HG03064 (cell line): ENCODE measurements around the gene CRIP3.
"Not testable (repeated sequence)": the region's sequence is repeated elsewhere in the genome, so short reads cannot be mapped to it uniquely, and the experiment has no call there.

ENCODE experiments used
- ATAC-seq: cut with Tn5 transposase; IDR thresholded peaks from one replicate; pipeline ENCODE4 v1.9.1; 2021; ENCODE audit warnings: low read depth; ENCODE audit not compliant: unreplicated experiment

Gene CRIP3

GRCh38 chr6:43307451-43308100 is 1.1 kb downstream of the CRIP3 start:
- no peak for ATAC-seq

- no peak for ATAC-seq
Measured at GRCh38 chr6:43306086-43306485, 2.5 kb downstream of the CRIP3 start.

- no peak for ATAC-seq
Measured at GRCh38 chr6:43304882-43305281, 3.7 kb downstream of the CRIP3 start.

GRCh38 chr6:43304361-43304760 is 4.3 kb downstream of the CRIP3 start:
- ATAC-seq, result no peak

DNA sequence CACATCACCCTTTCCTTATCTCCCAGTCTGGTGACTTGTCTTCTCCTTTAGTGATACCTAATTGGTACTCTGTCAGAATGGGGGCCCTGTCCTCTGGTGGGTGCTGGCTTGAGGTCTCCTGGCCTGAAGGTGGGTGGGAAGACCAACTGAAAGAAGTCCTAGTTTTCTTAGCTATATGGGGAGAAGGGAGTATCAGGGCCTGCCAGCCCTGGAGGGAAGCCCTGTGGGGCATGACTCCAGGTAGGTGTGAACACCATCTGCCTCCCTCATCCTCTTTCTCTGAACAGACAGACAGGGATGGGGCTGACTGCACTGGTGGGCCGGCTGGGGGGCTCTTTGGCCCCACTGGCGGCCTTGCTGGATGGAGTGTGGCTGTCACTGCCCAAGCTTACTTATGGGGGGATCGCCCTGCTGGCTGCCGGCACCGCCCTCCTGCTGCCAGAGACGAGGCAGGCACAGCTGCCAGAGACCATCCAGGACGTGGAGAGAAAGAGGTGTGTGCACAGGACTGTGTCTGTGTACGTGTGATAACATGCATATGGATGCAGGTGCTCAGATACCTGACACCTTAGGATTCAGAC is 4.8 kb downstream of the CRIP3 start:
- no peak for ATAC-seq

- ATAC-seq, result not testable (repeated sequence)
Measured at GRCh38 chr6:43303006-43303405, 5.6 kb downstream of the CRIP3 start.

- no peak for ATAC-seq
Measured at GRCh38 chr6:43302126-43302525, 6.5 kb downstream of the CRIP3 start.

DNA sequence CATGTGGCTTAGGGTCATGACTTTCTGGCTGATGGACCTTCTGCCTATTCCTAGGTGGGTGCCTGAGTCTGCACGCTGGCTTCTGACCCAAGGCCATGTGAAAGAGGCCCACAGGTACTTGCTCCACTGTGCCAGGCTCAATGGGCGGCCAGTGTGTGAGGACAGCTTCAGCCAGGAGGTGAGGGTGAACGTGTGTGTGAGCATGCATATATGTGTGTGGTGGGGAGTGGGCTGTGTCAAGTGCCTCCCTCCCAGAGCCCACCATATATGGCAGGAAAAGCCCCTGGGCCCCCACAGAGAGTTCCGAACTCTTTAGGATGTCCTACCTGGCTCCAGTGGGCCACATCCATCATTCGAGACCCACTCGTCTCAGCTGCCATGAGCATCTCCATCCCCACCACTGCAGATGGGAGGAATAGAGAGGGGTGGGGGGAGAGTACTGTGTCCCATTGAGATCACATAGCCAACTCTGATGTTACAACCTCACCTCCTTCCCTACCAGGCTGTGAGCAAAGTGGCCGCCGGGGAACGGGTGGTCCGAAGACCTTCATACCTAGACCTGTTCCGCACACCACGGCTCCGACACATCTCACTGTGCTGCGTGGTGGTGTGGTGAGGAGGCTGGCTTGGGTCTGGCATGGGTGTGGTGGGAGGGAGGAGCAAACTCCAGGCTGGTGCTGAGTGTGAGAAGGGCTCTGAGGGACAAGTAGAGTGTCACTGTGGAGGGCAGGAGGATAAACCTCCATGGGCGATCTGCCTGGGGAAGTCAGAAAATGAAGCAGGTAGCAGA is 7.3 kb downstream of the CRIP3 start:
- ATAC-seq, result no peak

DNA sequence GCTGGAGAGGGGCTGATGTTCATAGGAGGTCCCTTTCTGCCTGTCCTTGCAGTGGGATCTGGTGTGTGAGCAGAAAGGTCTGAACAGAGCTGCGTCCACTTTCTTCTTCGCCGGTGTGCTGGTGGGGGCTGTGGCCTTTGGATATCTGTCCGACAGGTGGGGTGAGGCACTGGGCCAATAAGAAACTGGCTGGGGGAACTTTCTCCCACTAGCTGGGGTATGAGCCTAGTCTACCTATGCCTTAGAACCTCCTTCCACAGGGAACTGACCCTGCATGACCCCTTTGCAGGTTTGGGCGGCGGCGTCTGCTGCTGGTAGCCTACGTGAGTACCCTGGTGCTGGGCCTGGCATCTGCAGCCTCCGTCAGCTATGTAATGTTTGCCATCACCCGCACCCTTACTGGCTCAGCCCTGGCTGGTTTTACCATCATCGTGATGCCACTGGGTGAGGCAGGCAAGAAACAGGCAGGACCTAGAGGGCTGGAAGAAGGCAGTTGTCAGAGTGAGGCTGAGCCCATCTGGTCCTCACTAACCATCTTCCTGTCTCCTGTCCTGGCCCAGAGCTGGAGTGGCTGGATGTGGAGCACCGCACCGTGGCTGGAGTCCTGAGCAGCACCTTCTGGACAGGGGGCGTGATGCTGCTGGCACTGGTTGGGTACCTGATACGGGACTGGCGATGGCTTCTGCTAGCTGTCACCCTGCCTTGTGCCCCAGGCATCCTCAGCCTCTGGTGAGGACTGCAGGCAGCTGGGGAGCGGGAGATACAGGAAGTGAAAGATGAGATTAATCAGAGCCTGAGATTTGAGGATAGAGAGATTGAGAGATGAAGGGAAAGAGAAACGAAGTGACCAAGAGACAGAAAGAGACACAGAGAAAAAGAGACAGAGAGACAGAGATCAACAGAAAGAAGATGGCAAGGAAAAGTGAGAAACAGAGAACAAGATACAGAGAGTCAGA is 9.0 kb downstream of the CRIP3 start:
- no peak for ATAC-seq

GRCh38 chr6:43298565-43299337 is 9.9 kb downstream of the CRIP3 start:
- ATAC-seq, result no peak

DNA sequence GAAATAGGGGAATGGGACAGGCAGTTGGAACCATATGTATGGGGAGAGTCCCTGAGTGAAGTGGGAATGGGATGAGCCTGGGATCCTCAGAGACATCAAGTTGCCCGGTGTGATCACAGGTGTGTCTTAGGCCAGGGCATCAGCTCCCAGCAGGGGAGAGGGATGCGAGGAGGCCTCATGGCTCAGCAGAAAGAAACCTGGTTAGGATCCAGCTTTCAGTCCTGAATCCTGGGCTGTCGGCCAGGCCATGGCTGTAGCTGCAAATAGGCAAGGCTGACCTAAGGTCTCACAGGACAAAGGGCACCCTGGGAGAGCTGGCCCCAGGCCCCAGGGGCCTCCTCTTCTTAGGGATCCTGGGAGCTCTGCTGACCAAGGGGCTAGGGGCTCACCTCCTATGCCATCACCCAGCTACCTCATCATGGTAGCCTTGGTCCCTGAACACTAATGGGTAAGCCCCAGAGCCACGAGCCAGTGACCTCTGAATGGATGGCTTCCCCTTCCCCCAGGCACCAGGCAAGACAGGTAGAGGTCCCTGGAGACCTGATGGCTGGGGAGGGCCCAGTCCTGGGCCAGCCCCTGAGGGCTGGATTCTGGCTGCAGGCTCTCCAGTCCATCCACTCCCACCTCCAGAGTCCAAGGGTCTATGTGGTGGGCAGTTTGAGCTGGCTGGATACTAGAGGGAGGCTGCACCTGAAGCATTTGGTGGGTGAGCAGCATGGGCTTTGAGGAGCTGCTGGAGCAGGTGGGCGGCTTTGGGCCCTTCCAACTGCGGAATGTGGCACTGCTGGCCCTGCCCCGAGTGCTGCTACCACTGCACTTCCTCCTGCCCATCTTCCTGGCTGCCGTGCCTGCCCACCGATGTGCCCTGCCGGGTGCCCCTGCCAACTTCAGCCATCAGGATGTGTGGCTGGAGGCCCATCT is 10.7 kb downstream of the CRIP3 start, which contains the start of gene SLC22A7:
SLC22A7 (plus strand) TSS at position 617 of the 921 bp plus-strand sequence; CDS start at position 716, 99 bp downstream.
- ATAC-seq, result no peak

- ATAC-seq, result no peak
Measured at GRCh38 chr6:43296780-43297497, 11.7 kb downstream of the CRIP3 start.

DNA sequence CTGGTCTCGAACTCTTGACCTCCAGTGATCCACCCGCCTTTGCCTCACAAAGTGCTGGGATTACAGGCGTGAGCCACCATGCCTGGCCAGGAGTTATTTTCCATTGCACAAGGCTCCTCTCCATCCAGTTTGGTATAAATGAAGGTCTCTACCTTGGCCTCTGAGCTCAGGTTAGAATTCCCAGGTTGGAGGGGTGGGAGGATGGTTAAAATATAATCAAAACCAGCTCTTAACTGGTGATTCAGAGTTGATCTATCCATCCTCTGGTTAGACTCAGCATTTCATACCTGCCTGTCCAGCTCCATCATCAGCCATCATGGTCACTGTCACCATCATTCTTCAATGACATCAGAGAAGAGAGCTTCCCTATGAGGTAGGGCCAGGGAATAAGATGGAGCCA is 13.2 kb downstream of the CRIP3 start:
- no peak for ATAC-seq

GRCh38 chr6:43294536-43294935 is 14.1 kb downstream of the CRIP3 start:
- no peak for ATAC-seq

DNA sequence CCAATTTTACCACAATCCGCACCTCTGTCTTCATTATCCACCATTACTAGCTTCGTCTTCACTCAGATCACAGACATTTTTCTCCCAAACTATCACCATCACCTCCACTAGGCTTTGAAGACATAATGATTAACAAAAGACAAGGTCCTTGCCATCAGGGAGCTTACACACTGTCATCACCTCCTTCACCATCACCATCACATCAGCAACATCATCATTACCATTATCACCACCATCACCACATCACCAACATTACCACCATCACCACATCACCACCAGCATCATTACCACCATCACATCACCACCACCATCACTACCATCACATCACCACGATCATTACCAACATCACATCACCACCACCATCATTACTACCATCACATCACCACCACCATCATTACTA is 14.9 kb downstream of the CRIP3 start:
- ATAC-seq, result no peak

GRCh38 chr6:43292763-43293318 is 15.8 kb downstream of the CRIP3 start:
- ATAC-seq, result no peak

GRCh38 chr6:43292341-43292740 is 16.3 kb downstream of the CRIP3 start:
- ATAC-seq, result no peak

DNA sequence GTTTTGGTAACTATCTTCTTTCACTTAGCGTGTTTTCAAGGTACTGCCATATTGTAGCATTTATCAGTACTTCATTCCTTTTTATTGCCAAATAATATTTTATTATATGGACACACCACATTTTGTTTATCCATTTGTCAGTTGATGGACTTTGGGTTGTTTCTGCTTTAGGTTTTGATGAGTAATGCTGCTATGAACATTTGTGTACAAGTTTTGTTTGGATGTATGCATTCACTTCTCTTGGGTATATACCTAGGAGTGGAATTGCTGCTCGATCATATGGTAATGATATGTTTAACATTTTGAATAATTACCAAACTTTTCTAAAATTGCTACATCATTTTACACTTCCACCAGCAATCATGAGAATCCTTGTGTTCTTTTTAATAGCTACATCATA is 16.9 kb downstream of the CRIP3 start:
- no peak for ATAC-seq
